HCT116 (cell line): Measurements from ENCODE around the gene TMA7B. TPM values are rescaled to one million over a fixed set of nuclear protein-coding genes. Genes with fewer than 3 reads are reported as not detected.

Experiments
- ATAC-seq: fragments of 200-7000 bp; cut with Tn5 transposase; 2 replicates; pipeline ENCODE4 v1.9.1; 2020; ENCODE audit warnings: mild to moderate bottlenecking, moderate library complexity
- BruUV-seq: library from RNA; stranded (reverse); fragments of 400-500 nt; replicated peaks from 2 replicates; lab custom pipeline; 2021; lab: Mats Ljungman, UMichigan
- CTCF ChIA-PET: fragments of 300-600 bp; sonication (Branson Sonifier 250); formaldehyde crosslinking; loops from one replicate; lab custom pipeline; 2021; ENCODE audit warnings: antibody characterized with exemption; lab: Charles Lee
- POLR2A ChIA-PET: fragments of 300-600, 350-600 bp; sonication (Branson Sonifier 250); formaldehyde crosslinking; loops from one replicate; lab custom pipeline; 2021; ENCODE audit warnings: antibody characterized with exemption; lab: Charles Lee
- RAD21 ChIA-PET, 2 experiments: fragments of 300-600 bp; sonication (Branson Sonifier 250); formaldehyde crosslinking; loops; one replicate each; lab custom pipeline; 2023; ENCODE audit warnings: low total read pairs in 2 of 2; ENCODE audit not compliant: uncharacterized antibody in 2 of 2, unreplicated experiment in 2 of 2, low non-redundant PET in 1 of 2; lab: Charles Lee
- DNase-seq: peaks from one replicate; pipeline ENCODE4 v3.0.0-alpha.2; 2010; ENCODE audit warnings: low read depth, low spot score
- H2AFZ ChIP-seq: fragments of 200-600 bp; shearing (Covaris generic), sonication (generic); 2 replicates; pipeline ENCODE4 v1.6.1; 2017; ENCODE audit warnings: low read depth, mixed run types, mixed read lengths, antibody characterized with exemption, low read length; ENCODE audit not compliant: poor library complexity, severe bottlenecking
- H3K27ac ChIP-seq: 2 replicates; pipeline ENCODE4 v1.5.1; 2012; ENCODE audit warnings: low read depth, low read length
- H3K27me3 ChIP-seq: fragments of 200-600 bp; sonication (generic); 2 replicates; pipeline ENCODE4 v1.6.1; 2016; ENCODE audit warnings: mixed run types, low read length, mixed read lengths; ENCODE audit not compliant: insufficient read depth
- H3K36me3 ChIP-seq, 2 experiments: fragments of 200-500 bp in 1 of 2; fragments of 200-600 bp in 1 of 2; sonication (Bioruptor generic) in 1 of 2; sonication (generic) in 1 of 2; 2 replicates each; pipeline versions ENCODE4 v1.5.1 to v1.6.1; 2014 to 2016; ENCODE audit warnings: low read length in 2 of 2, inconsistent platforms in 1 of 2, mixed read lengths in 1 of 2, mixed run types in 1 of 2; ENCODE audit not compliant: insufficient read depth in 2 of 2, control insufficient read depth in 1 of 2
- H3K4me1 ChIP-seq, 2 experiments: fragments of 200-600 bp in 1 of 2; sonication (generic) in 1 of 2; 2 replicates each; pipeline versions ENCODE4 v1.5.1 to v1.6.1; 2012 to 2017; ENCODE audit warnings: low read length in 2 of 2, inconsistent platforms in 1 of 2, mild to moderate bottlenecking in 1 of 2, mixed read lengths in 1 of 2, mixed run types in 1 of 2, moderate library complexity in 1 of 2; ENCODE audit not compliant: insufficient read depth in 2 of 2, control insufficient read depth in 1 of 2
- H3K4me2 ChIP-seq: fragments of 200-600 bp; sonication (generic); 2 replicates; pipeline ENCODE4 v1.6.1; 2017; ENCODE audit warnings: mixed run types, low read length, mixed read lengths
- H3K4me3 ChIP-seq, 2 experiments: fragments of 200-600 bp in 1 of 2; sonication (generic) in 1 of 2; replicated peaks in 1 of 2; 2 replicates each; pipeline ENCODE4 v1.5.1; 2011 to 2016; ENCODE audit warnings: low read length in 2 of 2, control low read depth in 1 of 2, low read depth in 1 of 2, mild to moderate bottlenecking in 1 of 2, mixed read lengths in 1 of 2, mixed run types in 1 of 2
- H3K79me2 ChIP-seq: fragments of 200-600 bp; sonication (generic); 2 replicates; pipeline ENCODE4 v1.6.1; 2017; ENCODE audit warnings: mild to moderate bottlenecking, mixed run types, low read length, moderate library complexity, mixed read lengths; ENCODE audit not compliant: insufficient read depth
- H3K9ac ChIP-seq: fragments of 200-600 bp; sonication (generic); 2 replicates; pipeline ENCODE4 v1.6.1; 2016; ENCODE audit warnings: low read length, mixed read lengths
- H3K9me2 ChIP-seq: fragments of 200-600 bp; sonication (generic), shearing (Covaris generic); 2 replicates; pipeline ENCODE4 v1.6.1; 2017; ENCODE audit warnings: mixed run types, mild to moderate bottlenecking, moderate library complexity; ENCODE audit not compliant: insufficient read depth
- H3K9me3 ChIP-seq, 2 experiments: fragments of 200-500 bp in 1 of 2; fragments of 200-600 bp in 1 of 2; sonication (Bioruptor generic) in 1 of 2; sonication (generic) in 1 of 2; 2 replicates each; pipeline ENCODE4 v1.6.1; 2014 to 2017; ENCODE audit warnings: low read length in 2 of 2, mixed read lengths in 2 of 2, inconsistent platforms in 1 of 2, low read depth in 1 of 2, mild to moderate bottlenecking in 1 of 2, mixed run types in 1 of 2, moderate library complexity in 1 of 2; ENCODE audit not compliant: control insufficient read depth in 1 of 2, insufficient read depth in 1 of 2
- H4K20me1 ChIP-seq: fragments of 200-600 bp; sonication (generic), shearing (Covaris generic); 2 replicates; pipeline ENCODE4 v1.6.1; 2017; ENCODE audit warnings: mixed run types, mild to moderate bottlenecking, moderate library complexity; ENCODE audit not compliant: insufficient read depth
- EGR1 ChIP-seq: IDR thresholded peaks from 2 replicates; pipeline ENCODE4 v1.6.1; 2012; ENCODE audit warnings: low read depth
- POLR2A ChIP-seq: IDR thresholded peaks from 2 replicates; pipeline ENCODE4 v1.7.0; 2011; ENCODE audit warnings: borderline replicate concordance; ENCODE audit not compliant: insufficient read depth, insufficient read length; ENCODE audit errors: extremely low read depth
- REST ChIP-seq: IDR thresholded peaks from 2 replicates; pipeline ENCODE4 v1.6.1; 2012; ENCODE audit warnings: low read depth
- YY1 ChIP-seq: IDR thresholded peaks from 2 replicates; pipeline ENCODE4 v1.6.1; 2011; ENCODE audit warnings: low read length, low read depth, moderate library complexity, mild to moderate bottlenecking; ENCODE audit not compliant: insufficient replicate concordance; ENCODE audit errors: extremely low read depth
- intact Hi-C: fragments of 100-400 bp; cut with micrococcal nuclease; formaldehyde crosslinking; loops from 2 replicates; pipeline ENCODE4 v1.10.0; 2022
- total RNA-seq: library from RNA; stranded (reverse); gene quantifications from one replicate; pipeline ENCODE4 v1.2.1, GENCODE V29; 2021; ENCODE audit not compliant: unreplicated experiment
- TF ChIP-seq, protein P1 (sequence below), 3 experiments: fragments of 200-600 bp in 1 of 3; sonication (generic) in 1 of 3; IDR thresholded peaks in 2 of 3; conservative IDR thresholded peaks in 1 of 3; 2 replicates each; pipeline ENCODE4 v1.5.1; 2012 to 2017; ENCODE audit warnings: low read depth in 2 of 3, low read length in 2 of 3, antibody characterized with exemption in 1 of 3, borderline replicate concordance in 1 of 3, control low read depth in 1 of 3, mild to moderate bottlenecking in 1 of 3, mixed read lengths in 1 of 3, mixed run types in 1 of 3, moderate library complexity in 1 of 3; ENCODE audit not compliant: insufficient read depth in 1 of 3
- TF ChIP-seq, protein P2 (sequence below): IDR thresholded peaks from 2 replicates; pipeline ENCODE4 v1.6.1; 2012

TMA7B gene
- total RNA-seq, 1 experiment from 2014 or later: not detected

DNA sequence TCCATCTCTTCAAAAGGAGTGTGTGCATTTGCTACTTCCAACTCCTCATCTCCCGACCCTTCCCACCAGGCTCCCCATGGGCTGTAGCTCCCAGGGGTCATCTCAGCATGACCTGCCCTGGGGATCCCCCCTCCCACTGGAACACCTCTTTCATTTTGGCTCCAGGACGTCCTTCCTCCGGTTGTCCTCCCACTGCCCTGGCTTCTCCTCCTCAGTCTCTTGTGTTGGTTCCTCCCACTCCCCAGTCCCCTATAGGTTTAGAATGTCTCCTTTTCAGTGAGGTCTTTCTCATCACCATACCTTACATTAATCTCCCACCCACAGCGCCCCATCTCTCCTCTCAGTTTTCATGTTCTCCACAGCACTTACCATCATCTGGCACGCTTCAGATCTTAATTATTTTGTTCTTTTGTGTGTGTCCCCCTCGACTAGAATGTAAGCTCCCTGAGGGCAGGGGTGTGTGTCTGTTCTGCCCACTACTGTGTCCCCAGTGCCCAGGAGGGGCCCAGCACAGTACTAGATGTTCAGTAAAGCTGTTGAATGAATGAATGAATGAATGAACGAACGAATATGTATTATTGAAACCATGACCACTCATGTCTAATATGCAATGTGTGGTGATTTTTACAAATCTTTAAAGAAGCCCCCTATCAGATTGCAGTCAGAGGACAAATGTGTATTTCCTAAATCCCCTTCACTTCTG lies 2.0 kb upstream of the TMA7B start:
- BruUV-seq: no TSS peak
- Histone ChIP-seq H3K79me2 (no peaks in the 10 kb centered on the region), H3K36me3 (no peaks in the 10 kb centered on the region), H3K4me3 (no peak overlapping the region), H3K27me3 (no peaks in the 10 kb centered on the region; the same call in 1 of the 2 replicates), H3K4me2 (no peak overlapping the region), H3K4me1 (peaks cover 15 to 35% of the 10 kb centered on the region in 2 experiments; a peak in 3 of 4 replicates), H3K9ac (no peak overlapping the region), H3K27ac (no peak overlapping the region), H4K20me1 (no peaks in the 10 kb centered on the region), H3K9me2 (no peaks in the 10 kb centered on the region), H2AFZ (no peak overlapping the region), H3K9me3 (no peaks in the 10 kb centered on the region)
- DNase-seq (no peak), ATAC-seq (no peak)
- POLR2A ChIA-PET: no interaction called here
- RAD21 ChIA-PET: no interaction called here
- intact Hi-C loops: no loop called here
- no peak for TF ChIP-seq EGR1
- TF ChIP-seq, protein P1, sequence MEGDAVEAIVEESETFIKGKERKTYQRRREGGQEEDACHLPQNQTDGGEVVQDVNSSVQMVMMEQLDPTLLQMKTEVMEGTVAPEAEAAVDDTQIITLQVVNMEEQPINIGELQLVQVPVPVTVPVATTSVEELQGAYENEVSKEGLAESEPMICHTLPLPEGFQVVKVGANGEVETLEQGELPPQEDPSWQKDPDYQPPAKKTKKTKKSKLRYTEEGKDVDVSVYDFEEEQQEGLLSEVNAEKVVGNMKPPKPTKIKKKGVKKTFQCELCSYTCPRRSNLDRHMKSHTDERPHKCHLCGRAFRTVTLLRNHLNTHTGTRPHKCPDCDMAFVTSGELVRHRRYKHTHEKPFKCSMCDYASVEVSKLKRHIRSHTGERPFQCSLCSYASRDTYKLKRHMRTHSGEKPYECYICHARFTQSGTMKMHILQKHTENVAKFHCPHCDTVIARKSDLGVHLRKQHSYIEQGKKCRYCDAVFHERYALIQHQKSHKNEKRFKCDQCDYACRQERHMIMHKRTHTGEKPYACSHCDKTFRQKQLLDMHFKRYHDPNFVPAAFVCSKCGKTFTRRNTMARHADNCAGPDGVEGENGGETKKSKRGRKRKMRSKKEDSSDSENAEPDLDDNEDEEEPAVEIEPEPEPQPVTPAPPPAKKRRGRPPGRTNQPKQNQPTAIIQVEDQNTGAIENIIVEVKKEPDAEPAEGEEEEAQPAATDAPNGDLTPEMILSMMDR (IDR thresholded peaks at IDR 0.05 in 2 of 3, conservative IDR thresholded peaks at IDR 0.05 in 1 of 3; ENCODE audit: borderline replicate concordance in 1 of 3, insufficient read depth in 1 of 3, low read depth in 2 of 3, low read length in 2 of 3): no peak
- no peak for TF ChIP-seq YY1
- TF ChIP-seq POLR2A: no peak
- TF ChIP-seq REST: no peak
- TF ChIP-seq, protein P2, sequence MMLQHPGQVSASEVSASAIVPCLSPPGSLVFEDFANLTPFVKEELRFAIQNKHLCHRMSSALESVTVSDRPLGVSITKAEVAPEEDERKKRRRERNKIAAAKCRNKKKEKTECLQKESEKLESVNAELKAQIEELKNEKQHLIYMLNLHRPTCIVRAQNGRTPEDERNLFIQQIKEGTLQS: no peak
- CTCF ChIA-PET: no interaction called here
